Common myeloid progenitor, CD34-positive (primary cell): ENCODE measurements around the gene MAN2B1.

ENCODE experiments used
- CTCF ChIA-PET: fragments of 350-600 bp; sonication (Branson Sonifier 250); formaldehyde crosslinking; loops from one replicate; lab custom pipeline; 2021; ENCODE audit warnings: antibody characterized with exemption; lab: Charles Lee
- POLR2A ChIA-PET: fragments of 350-600 bp; sonication (Branson Sonifier 250); formaldehyde crosslinking; loops from one replicate; lab custom pipeline; 2021; ENCODE audit warnings: antibody characterized with exemption; lab: Charles Lee
- DNase-seq, 3 donors: peaks; one replicate each; pipeline versions ENCODE4 v3.0.0 to v3.0.0-alpha.2; 2013
- H3K27ac ChIP-seq, 2 experiments: 1 replicate in 1 of 2; 2 replicates in 1 of 2; pipeline ENCODE4 v1.7.0; 2013; ENCODE audit warnings: inconsistent platforms in 2 of 2, low read length in 2 of 2, mild to moderate bottlenecking in 2 of 2, low read depth in 1 of 2, moderate library complexity in 1 of 2; ENCODE audit not compliant: severe bottlenecking in 2 of 2, insufficient read depth in 1 of 2, poor library complexity in 1 of 2
- H3K27me3 ChIP-seq, 5 experiments: replicated peaks in 2 of 5; 1 replicate in 3 of 5; 2 replicates in 2 of 5; pipeline versions ENCODE4 v1.6.1 to v1.7.0; 2013; ENCODE audit warnings: low read length in 4 of 5, mild to moderate bottlenecking in 2 of 5, moderate library complexity in 2 of 5, inconsistent platforms in 1 of 5; ENCODE audit not compliant: insufficient read depth in 5 of 5, control insufficient read depth in 4 of 5
- H3K36me3 ChIP-seq, 4 experiments: 1 replicate in 2 of 4; 2 replicates in 2 of 4; pipeline versions ENCODE4 v1.6.1 to v1.7.0; 2013; ENCODE audit warnings: low read length in 3 of 4, control low read depth in 1 of 4, mild to moderate bottlenecking in 1 of 4; ENCODE audit not compliant: control insufficient read depth in 4 of 4, insufficient read depth in 4 of 4
- H3K4me1 ChIP-seq, 4 experiments: 1 replicate in 3 of 4; 2 replicates in 1 of 4; pipeline versions ENCODE4 v1.6.1 to v1.7.1; 2013; ENCODE audit warnings: low read length in 3 of 4, mild to moderate bottlenecking in 3 of 4, control low read depth in 1 of 4, inconsistent platforms in 1 of 4, moderate library complexity in 1 of 4; ENCODE audit not compliant: control insufficient read depth in 4 of 4, insufficient read depth in 4 of 4; ENCODE audit errors: control extremely low read depth in 1 of 4
- H3K4me3 ChIP-seq, 7 experiments: 1 replicate in 4 of 7; 2 replicates in 3 of 7; pipeline versions ENCODE4 v1.5.1 to v1.7.0; 2013; ENCODE audit warnings: mild to moderate bottlenecking in 7 of 7, low read length in 6 of 7, moderate library complexity in 6 of 7, inconsistent platforms in 2 of 7, low read depth in 2 of 7, control low read depth in 1 of 7; ENCODE audit not compliant: insufficient read depth in 4 of 7, control insufficient read depth in 1 of 7; ENCODE audit errors: extremely low read depth in 1 of 7
- H3K9me3 ChIP-seq, 5 experiments: 1 replicate in 4 of 5; 2 replicates in 1 of 5; pipeline versions ENCODE4 v1.6.1 to v1.7.1; 2013; ENCODE audit warnings: low read length in 4 of 5, mild to moderate bottlenecking in 2 of 5, inconsistent platforms in 1 of 5, low read depth in 1 of 5, moderate library complexity in 1 of 5; ENCODE audit not compliant: control insufficient read depth in 4 of 5, insufficient read depth in 2 of 5; ENCODE audit errors: control extremely low read depth in 1 of 5
- WGBS: methylation state at CpG from one replicate; pipeline ENCODE4 v1.1.5; 2013; ENCODE audit not compliant: insufficient coverage; 5-methylcytosine and 5-hydroxymethylcytosine counted together

The MAN2B1 gene

GRCh38 chr19:12603714-12604113 lies 62.8 kb downstream of the MAN2B1 start:
- H3K27ac ChIP-seq: no peak overlapping the region
- POLR2A ChIA-PET: interaction anchor here (0.8 to 1.0 kb wide), 2 partner anchors 13 to 36 kb away, joined by 3 read pairs; no protein-coding TSS in a partner anchor
- WGBS: 83% methylated on average over 1 of the region's 1 CpG

GRCh38 chr19:12597594-12597993 lies 68.9 kb downstream of the MAN2B1 start:
- CTCF ChIA-PET: interaction anchor here (1.5 kb wide), 1 partner anchor 8 kb away, joined by 3 read pairs; no protein-coding TSS in a partner anchor
- no peak overlapping the region for H3K27ac ChIP-seq
- peaks cover 3 to 27% (median 16%) of the 10 kb centered on the region in 4 experiments for H3K36me3 ChIP-seq
- H3K27me3 ChIP-seq: no peaks in the 10 kb centered on the region
- H3K9me3 ChIP-seq: no peaks in the 10 kb centered on the region
- WGBS: 89% methylated on average over 7 of the region's 11 CpGs
- DNase-seq: no peak
- POLR2A ChIA-PET: no interaction called here
- H3K4me3 ChIP-seq: no peak overlapping the region
- no peaks in the 10 kb centered on the region for H3K4me1 ChIP-seq

More at GRCh38 chr19:12603714-12604113, 62.8 kb downstream of the MAN2B1 start:
- Histone ChIP-seq H3K4me1 (peaks cover 3 to 16% (median 8%) of the 10 kb centered on the region in 4 experiments), H3K4me3 (no peak overlapping the region), H3K27me3 (no peaks in the 10 kb centered on the region), H3K9me3 (no peaks in the 10 kb centered on the region), H3K36me3 (peaks cover 3 to 22% (median 20%) of the 10 kb centered on the region in 4 experiments)
- CTCF ChIA-PET: interaction anchor here (1.1 to 2.2 kb wide), 7 partner anchors 10 to 68 kb away, joined by 3 to 12 read pairs (median 4); no protein-coding TSS in a partner anchor
- peak; percentile 58 to 89 (median 87) for DNase-seq

- 93% methylated on average over 27 of the region's 38 CpGs for WGBS
- H3K27ac ChIP-seq: no peak overlapping the region
- H3K9me3 ChIP-seq: no peaks in the 10 kb centered on the region
- ChIA-PET POLR2A (no interaction called here), CTCF (interaction anchor here (1.1 to 1.5 kb wide), 2 partner anchors 8 to 14 kb away, joined by 3 read pairs; partner anchors contain the start of genes ZNF490 and ZNF791)
- no peaks in the 10 kb centered on the region for H3K4me1 ChIP-seq
- no peak overlapping the region for H3K4me3 ChIP-seq
- H3K36me3 ChIP-seq: peaks cover 3 to 24% (median 14%) of the 10 kb centered on the region in 4 experiments
- no peak for DNase-seq
- H3K27me3 ChIP-seq: no peaks in the 10 kb centered on the region
These were observed 69.5 kb downstream of the MAN2B1 start for GRCh38 chr19:12596927-12597548.
